SK-N-SH treated with all-trans-retinoic acid at 6 μM for 48 hours (cell line): ENCODE measurements around the gene SDR42E2.

Experiments used
- ARNTL ChIP-seq: fragments of 450-650 bp; formaldehyde crosslinking; IDR thresholded peaks from 2 replicates; pipeline ENCODE4 v1.5.0; 2020; ENCODE audit warnings: low read depth, mild to moderate bottlenecking, moderate library complexity, borderline replicate concordance
- BACH2 ChIP-seq: fragments of 250-450 bp; sonication (Bioruptor Pico); IDR thresholded peaks from 2 replicates; pipeline ENCODE4 v1.9.0; 2021; ENCODE audit warnings: mild to moderate bottlenecking, borderline replicate concordance
- GLIS3 ChIP-seq: fragments of 250-450 bp; sonication (Bioruptor Pico); IDR thresholded peaks from 2 replicates; pipeline ENCODE4 v1.5.0; 2020; ENCODE audit warnings: mild to moderate bottlenecking, moderate library complexity
- ISL1 ChIP-seq: fragments of 250-450 bp; sonication (Bioruptor Pico); IDR thresholded peaks from 2 replicates; pipeline ENCODE4 v2.1.2; 2022; ENCODE audit warnings: mild to moderate bottlenecking, moderate library complexity
- RARB ChIP-seq: fragments of 250-450 bp; sonication (Bioruptor Pico); IDR thresholded peaks from 2 replicates; pipeline ENCODE4 v1.8.0; 2021; ENCODE audit warnings: mild to moderate bottlenecking, moderate library complexity
- ZC3H10 ChIP-seq: fragments of 250-450 bp; sonication (Bioruptor Pico); IDR thresholded peaks from 2 replicates; pipeline ENCODE4 v1.5.1; 2021; ENCODE audit warnings: mild to moderate bottlenecking, moderate library complexity
- ZFP3 ChIP-seq: fragments of 250-450 bp; sonication (Bioruptor Pico); IDR thresholded peaks from 2 replicates; pipeline ENCODE4 v1.5.0; 2020; ENCODE audit warnings: mild to moderate bottlenecking, moderate library complexity
- ZFP30 ChIP-seq: fragments of 450-650 bp; formaldehyde crosslinking; IDR thresholded peaks from 2 replicates; pipeline ENCODE4 v1.5.0; 2022; ENCODE audit warnings: mild to moderate bottlenecking, moderate library complexity
- TF ChIP-seq, protein P1 (sequence below): fragments of 250-450 bp; sonication (Bioruptor Pico); IDR thresholded peaks from 2 replicates; pipeline ENCODE4 v1.8.0; 2020; ENCODE audit warnings: mild to moderate bottlenecking, moderate library complexity, borderline replicate concordance

GRCh38 chr16:22217890-22218730, 55.8 kb downstream of the SDR42E2 start:
- TF ChIP-seq ISL1, result no peak
- no peak for TF ChIP-seq ARNTL (CRISPR knock-in tag)
- TF ChIP-seq GLIS3 (CRISPR knock-in tag), result no peak
- no peak for TF ChIP-seq ZC3H10 (CRISPR knock-in tag)
- TF ChIP-seq, protein P1, sequence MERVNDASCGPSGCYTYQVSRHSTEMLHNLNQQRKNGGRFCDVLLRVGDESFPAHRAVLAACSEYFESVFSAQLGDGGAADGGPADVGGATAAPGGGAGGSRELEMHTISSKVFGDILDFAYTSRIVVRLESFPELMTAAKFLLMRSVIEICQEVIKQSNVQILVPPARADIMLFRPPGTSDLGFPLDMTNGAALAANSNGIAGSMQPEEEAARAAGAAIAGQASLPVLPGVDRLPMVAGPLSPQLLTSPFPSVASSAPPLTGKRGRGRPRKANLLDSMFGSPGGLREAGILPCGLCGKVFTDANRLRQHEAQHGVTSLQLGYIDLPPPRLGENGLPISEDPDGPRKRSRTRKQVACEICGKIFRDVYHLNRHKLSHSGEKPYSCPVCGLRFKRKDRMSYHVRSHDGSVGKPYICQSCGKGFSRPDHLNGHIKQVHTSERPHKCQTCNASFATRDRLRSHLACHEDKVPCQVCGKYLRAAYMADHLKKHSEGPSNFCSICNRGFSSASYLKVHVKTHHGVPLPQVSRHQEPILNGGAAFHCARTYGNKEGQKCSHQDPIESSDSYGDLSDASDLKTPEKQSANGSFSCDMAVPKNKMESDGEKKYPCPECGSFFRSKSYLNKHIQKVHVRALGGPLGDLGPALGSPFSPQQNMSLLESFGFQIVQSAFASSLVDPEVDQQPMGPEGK (CRISPR knock-in tag), result no peak
- TF ChIP-seq ZFP30 (CRISPR knock-in tag), result no peak
- TF ChIP-seq RARB (CRISPR knock-in tag), result no peak
- no peak for TF ChIP-seq ZFP3 (CRISPR knock-in tag)
- TF ChIP-seq BACH2 (CRISPR knock-in tag), result no peak
